ENCODE data around the gene CD37.

GRCh38 chr19:49357186-49357585 is 22.0 kb downstream of the CD37 start:
- TF ChIP-seq, protein P1, sequence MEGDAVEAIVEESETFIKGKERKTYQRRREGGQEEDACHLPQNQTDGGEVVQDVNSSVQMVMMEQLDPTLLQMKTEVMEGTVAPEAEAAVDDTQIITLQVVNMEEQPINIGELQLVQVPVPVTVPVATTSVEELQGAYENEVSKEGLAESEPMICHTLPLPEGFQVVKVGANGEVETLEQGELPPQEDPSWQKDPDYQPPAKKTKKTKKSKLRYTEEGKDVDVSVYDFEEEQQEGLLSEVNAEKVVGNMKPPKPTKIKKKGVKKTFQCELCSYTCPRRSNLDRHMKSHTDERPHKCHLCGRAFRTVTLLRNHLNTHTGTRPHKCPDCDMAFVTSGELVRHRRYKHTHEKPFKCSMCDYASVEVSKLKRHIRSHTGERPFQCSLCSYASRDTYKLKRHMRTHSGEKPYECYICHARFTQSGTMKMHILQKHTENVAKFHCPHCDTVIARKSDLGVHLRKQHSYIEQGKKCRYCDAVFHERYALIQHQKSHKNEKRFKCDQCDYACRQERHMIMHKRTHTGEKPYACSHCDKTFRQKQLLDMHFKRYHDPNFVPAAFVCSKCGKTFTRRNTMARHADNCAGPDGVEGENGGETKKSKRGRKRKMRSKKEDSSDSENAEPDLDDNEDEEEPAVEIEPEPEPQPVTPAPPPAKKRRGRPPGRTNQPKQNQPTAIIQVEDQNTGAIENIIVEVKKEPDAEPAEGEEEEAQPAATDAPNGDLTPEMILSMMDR (IDR thresholded peaks at IDR 0.05; ENCODE audit: low read depth, low read length), result no peak
- no peak for TF ChIP-seq EZH2phosphoT487 (IDR thresholded peaks at IDR 0.05; ENCODE audit: low read depth)

All from OCI-LY3 (cell line).